Right cardiac atrium (tissue), 5 donors: ENCODE measurements around the gene TFAP2D. TPM values are rescaled to one million over a fixed set of nuclear protein-coding genes. Genes with fewer than 3 reads are reported as not detected.

Source experiments
- ATAC-seq, 2 donors: fragments of 200-7000 bp; cut with Tn5 transposase; one replicate each; pipeline versions ENCODE4 v1.8.0 to v1.9.1; 2020; ENCODE audit warnings: moderate library complexity in 2 of 2, mild to moderate bottlenecking in 1 of 2
- DNase-seq, 3 donors: peaks; one replicate each; pipeline ENCODE4 v3.0.0-alpha.2; 2020
- H3K27ac ChIP-seq: one replicate; pipeline ENCODE4 v1.5.1; 2013; ENCODE audit warnings: mild to moderate bottlenecking, low read length, control low read depth, moderate library complexity
- H3K27me3 ChIP-seq: one replicate; pipeline ENCODE4 v1.6.1; 2013; ENCODE audit not compliant: control insufficient read depth, insufficient read depth
- H3K4me1 ChIP-seq: one replicate; pipeline ENCODE4 v1.6.1; 2013; ENCODE audit warnings: low read length; ENCODE audit not compliant: control insufficient read depth, insufficient read depth
- H3K4me3 ChIP-seq: one replicate; pipeline ENCODE4 v1.5.1; 2013; ENCODE audit warnings: low read length, control low read depth
- H3K9me3 ChIP-seq: one replicate; pipeline ENCODE4 v1.6.1; 2013; ENCODE audit warnings: low read length; ENCODE audit not compliant: control insufficient read depth
- WGBS: extraction: QIAGEN DNeasy Blood & Tissue Kit; methylation state at CpG from one replicate; pipeline ENCODE4 v1.1.7; 2013; 5-methylcytosine and 5-hydroxymethylcytosine counted together
- intact Hi-C, 4 donors: fragments of 100-400 bp; cut with DNase I; formaldehyde crosslinking; loops; one replicate each; pipeline versions ENCODE4 v1.11.0 to v1.14.0; 2022 to 2023
- polyA plus RNA-seq: library from polyadenylated mRNA; stranded (reverse); fragments of 200-250 nt; gene quantifications from one replicate; pipeline ENCODE4 v1.2.3, GENCODE V29; 2013
- total RNA-seq, 4 donors: library from RNA; stranded (reverse); fragmentation: NEBNext Ultra II Directional; extraction: Animal tissue kit (Norgen Biotek cat#: 25700); gene quantifications; one replicate each; pipeline ENCODE4 v1.2.1, GENCODE V29; 2021
- donor health status: healthy with polysubstance abuse.
- donor health status: DM: no; HTN: yes; CAD: no.
- donor health status: DM: no; HTN: no; CAD: no.
- donor health status: DM: no; HTN: yes; CAD: no; lungs with severe emphysema.
- donor health status: DM: yes; HTN: yes; CAD: no.

TFAP2D gene
- total and polyA plus RNA-seq, 5 donors: not detected

DNA sequence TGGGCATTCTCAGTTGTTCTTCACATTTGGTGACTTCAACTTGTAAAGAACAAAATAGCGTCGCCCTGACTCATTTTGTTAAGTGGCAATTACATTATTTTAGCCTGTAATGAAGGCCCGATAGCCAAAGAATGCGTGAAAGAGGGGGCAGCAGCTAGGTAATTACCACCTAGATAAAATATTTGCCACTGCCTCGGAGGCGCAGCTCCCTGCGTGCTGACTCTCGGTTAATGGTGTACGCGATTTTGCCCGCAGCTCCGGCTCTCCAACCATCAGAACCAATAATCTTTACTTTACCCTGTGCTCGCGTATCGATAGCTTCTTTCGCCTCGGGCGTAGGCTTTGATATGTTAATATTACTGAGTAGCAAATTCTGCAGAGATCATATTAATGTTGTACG lies 8.7 kb downstream of the TFAP2D start:
- DNase-seq (no peak), ATAC-seq (no peak)
- Histone ChIP-seq H3K4me3 (no peak overlapping the region), H3K4me1 (no peaks in the 10 kb centered on the region), H3K27ac (no peak overlapping the region), H3K27me3 (peaks cover 5% of the 10 kb centered on the region), H3K9me3 (no peaks in the 10 kb centered on the region)
- 2% methylated on average over 19 of the region's 19 CpGs for WGBS
- intact Hi-C loops: no loop called here

DNA sequence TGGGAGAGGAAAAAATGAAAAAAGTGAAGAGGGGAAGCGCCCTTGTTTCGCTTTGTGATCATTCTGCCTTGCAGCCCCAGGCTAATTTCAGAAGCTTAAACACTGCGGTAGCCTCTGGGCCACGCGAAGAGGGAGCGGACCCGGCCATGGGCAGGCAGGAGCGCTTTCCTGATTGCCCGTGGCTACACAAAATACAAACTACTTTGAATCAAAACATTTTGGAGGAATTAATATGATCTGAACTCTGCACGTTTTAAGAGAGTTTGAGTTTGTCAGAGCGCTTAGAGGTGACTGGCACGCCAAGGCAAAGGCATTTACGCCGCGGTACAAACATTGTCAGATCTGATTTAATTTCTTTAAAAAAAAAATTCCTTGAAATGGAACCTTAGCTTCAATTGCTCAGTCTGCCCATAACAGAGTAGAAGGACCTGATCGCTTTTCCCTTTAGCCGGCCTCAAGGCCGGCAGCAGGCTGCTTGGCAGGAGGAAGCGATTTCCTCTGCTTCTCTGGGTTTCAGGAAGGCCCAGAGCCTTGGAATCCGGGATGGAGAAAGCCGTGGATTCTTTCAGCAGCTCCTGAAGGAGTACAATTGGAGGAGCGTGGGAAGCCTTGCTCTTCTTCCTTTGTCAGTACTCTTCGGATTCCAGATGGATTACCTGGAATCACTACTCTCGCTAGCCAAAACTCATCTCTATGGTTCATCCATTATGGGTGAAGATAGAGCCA lies 9.7 kb downstream of the TFAP2D start:
- no peak overlapping the region for H3K4me3 ChIP-seq
- H3K4me1 ChIP-seq: no peaks in the 10 kb centered on the region
- intact Hi-C loops: no loop called here
- no peak overlapping the region for H3K27ac ChIP-seq
- H3K9me3 ChIP-seq: no peaks in the 10 kb centered on the region
- WGBS: 4% methylated on average over 24 of the region's 24 CpGs
- no peak for DNase-seq
- H3K27me3 ChIP-seq: peaks cover 5% of the 10 kb centered on the region
- ATAC-seq: no peak

DNA sequence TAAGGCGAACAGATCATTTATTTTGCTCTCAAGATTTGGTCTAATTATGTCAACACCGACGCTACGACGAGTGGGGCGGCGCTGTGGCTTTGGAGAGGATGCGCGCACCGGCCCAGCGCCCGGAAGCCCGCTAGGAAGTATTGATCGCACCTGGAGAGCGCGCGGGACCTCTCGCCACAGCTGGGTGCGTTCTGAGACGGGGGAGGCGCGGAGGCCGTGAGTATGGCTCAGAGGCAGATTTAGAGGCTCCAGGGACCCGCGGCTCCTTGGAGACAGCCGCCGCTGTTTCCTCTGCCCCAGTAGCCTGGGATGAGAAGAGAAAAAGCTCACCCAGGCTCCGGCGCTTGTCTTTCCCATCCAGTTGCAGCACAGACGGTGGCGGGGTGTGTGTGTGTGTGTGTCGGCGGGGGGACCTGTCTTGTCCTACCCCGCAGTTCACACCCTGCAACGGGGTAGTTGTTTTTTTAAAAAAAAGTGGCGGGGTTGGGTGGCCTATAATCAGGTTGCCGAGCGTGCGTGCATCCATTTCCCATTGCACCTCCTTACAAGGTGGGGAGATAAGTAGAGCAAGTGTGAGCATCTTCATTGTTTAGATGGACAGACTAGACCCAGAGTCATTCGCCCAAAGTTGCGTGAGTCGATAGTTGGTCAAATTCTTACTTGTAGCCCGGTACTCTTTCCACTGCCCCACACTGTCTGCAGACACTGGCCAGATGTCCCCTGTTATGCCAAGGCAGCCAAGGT lies 11.2 kb downstream of the TFAP2D start:
- no peaks in the 10 kb centered on the region for H3K4me1 ChIP-seq
- H3K4me3 ChIP-seq: no peak overlapping the region
- intact Hi-C loops: no loop called here
- H3K9me3 ChIP-seq: no peaks in the 10 kb centered on the region
- ATAC-seq (no peak), DNase-seq (no peak)
- peaks cover 5% of the 10 kb centered on the region for H3K27me3 ChIP-seq
- no peak overlapping the region for H3K27ac ChIP-seq
- 3% methylated on average over 43 of the region's 43 CpGs for WGBS

DNA sequence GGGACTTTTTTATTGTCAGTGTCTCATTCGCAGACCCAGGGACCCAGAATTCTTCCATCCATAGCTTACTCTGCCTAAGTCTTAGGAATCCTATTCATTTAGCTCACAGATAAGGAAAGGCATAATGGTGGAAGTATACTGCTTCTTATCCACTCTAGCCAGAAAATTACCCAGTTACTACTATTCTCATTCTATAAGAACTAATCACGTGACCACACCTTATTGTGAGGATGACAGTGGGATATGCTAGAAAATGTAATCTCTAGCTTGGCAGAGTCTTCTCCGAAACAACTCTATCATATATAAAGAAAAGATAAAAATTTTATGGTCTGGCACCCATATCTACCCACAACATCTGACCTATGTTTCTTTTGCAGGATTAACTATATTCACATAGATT lies 21.2 kb downstream of the TFAP2D start:
- DNase-seq (no peak), ATAC-seq (no peak)
- WGBS: 72% methylated on average over 3 of the region's 3 CpGs
- intact Hi-C loops: no loop called here
- H3K9me3 ChIP-seq: no peaks in the 10 kb centered on the region
- no peak overlapping the region for H3K27ac ChIP-seq
- H3K4me3 ChIP-seq: no peak overlapping the region
- no peaks in the 10 kb centered on the region for H3K4me1 ChIP-seq
- no peaks in the 10 kb centered on the region for H3K27me3 ChIP-seq

DNA sequence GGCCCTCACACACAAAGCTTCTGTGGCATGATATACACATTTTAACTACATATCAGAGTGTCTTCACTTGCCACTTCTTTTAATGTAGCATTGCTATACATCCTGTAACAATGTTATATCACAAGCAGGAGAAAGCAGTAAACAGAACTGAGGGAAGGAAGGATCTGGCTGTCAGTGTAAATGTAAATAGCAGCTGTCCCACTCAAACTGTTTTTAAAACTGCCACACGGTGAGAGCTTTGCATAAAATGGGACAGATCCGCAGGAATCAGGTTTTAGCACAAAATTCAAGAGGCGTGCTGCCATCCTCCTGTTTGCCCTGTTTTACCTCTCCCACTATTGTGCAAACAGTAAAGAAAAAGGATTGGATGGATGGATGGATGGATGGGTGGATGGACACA lies 28.8 kb downstream of the TFAP2D start:
- H3K9me3 ChIP-seq: no peaks in the 10 kb centered on the region
- no peaks in the 10 kb centered on the region for H3K27me3 ChIP-seq
- H3K27ac ChIP-seq: no peak overlapping the region
- intact Hi-C loops: no loop called here
- H3K4me3 ChIP-seq: no peak overlapping the region
- 50% methylated on average over 3 of the region's 3 CpGs for WGBS
- ATAC-seq: no peak
- no peaks in the 10 kb centered on the region for H3K4me1 ChIP-seq
- DNase-seq: no peak

DNA sequence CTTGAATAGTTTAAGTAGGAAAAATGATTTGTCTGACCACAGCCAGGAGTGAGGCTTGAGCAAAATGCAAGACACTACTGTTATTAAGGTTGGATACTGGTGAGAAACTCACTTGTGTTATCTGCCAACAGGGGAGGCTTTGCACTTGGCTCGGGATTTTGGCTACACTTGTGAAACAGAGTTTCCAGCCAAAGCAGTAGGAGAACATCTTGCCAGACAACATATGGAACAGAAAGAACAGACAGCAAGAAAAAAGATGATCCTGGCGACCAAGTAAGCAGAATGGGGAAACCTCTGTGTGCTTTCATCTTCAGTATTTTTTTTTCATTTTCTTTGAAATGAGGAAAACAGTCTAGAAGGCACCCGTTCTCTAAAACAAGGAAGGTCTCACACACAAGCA lies 31.6 kb downstream of the TFAP2D start:
- no peak for DNase-seq
- 59% methylated on average over 3 of the region's 3 CpGs for WGBS
- ATAC-seq: no peak
- intact Hi-C loops: no loop called here
- Histone ChIP-seq H3K27ac (no peak overlapping the region), H3K4me1 (no peaks in the 10 kb centered on the region), H3K9me3 (no peaks in the 10 kb centered on the region), H3K27me3 (no peaks in the 10 kb centered on the region), H3K4me3 (no peak overlapping the region)

DNA sequence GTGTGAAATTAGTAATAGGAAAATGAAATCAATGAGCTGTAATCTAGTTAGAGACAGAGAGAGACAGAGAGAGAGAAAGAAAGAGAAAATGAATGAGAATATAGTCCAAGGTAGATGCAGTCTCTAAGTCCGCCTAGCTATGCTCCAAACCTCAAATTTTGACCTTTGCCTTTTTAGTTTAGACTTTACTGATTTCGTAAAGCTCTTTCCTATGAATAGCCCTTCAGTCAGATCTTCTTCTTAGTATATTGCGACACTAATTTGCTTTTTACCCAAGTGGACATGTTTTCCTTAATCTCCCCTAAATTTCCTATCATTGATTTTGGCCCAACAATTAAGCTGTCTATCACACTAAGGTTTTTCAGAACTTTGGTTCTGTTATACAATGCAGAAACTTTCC lies 49.5 kb downstream of the TFAP2D start:
- ATAC-seq (no peak), DNase-seq (no peak)
- no peaks in the 10 kb centered on the region for H3K9me3 ChIP-seq
- H3K4me3 ChIP-seq: no peak overlapping the region
- no peak overlapping the region for H3K27ac ChIP-seq
- WGBS: 71% methylated on average over 3 of the region's 3 CpGs
- no peaks in the 10 kb centered on the region for H3K4me1 ChIP-seq
- intact Hi-C loops: no loop called here
- H3K27me3 ChIP-seq: no peaks in the 10 kb centered on the region

DNA sequence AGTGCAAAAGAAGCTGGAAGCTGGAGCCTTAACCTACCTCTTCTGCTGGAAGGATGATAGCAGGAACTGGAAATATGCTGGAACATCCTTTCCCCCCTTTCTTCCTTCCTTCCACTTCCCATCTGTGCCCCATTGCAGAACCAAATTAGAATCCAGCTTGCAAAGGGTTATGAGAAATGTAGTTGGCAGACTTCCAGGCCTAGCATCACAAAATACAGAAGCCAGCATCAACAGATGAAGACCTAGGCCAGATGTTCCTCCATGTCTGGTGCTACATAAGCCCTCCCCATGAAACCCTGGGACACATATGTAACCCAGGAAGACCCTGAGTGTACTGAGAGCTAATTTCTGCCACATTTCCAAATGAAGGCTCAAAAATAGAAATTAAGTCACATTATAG lies 65.4 kb downstream of the TFAP2D start:
- no peak overlapping the region for H3K4me3 ChIP-seq
- ATAC-seq (no peak), DNase-seq (no peak)
- H3K9me3 ChIP-seq: no peaks in the 10 kb centered on the region
- intact Hi-C loops: no loop called here
- no peak overlapping the region for H3K27ac ChIP-seq
- no peaks in the 10 kb centered on the region for H3K27me3 ChIP-seq
- no peaks in the 10 kb centered on the region for H3K4me1 ChIP-seq

DNA sequence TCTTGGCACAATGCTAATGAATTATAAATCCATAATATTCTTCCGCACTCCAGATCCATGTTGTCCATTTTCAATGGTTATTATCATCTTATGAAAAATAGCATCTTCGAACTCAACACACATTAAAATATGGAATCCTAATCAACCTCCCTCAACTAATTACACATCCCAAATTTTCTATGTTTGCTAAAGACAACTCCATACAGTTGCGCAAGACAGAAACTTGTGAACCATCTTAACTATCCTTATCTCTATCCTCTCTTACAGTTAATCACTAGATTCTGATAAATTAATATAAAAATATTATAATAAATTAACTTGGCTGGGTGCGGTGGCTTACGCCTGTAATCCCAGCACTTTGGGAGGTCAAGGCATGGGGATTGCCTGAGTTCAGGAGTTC lies 67.1 kb downstream of the TFAP2D start:
- Histone ChIP-seq H3K27me3 (no peaks in the 10 kb centered on the region), H3K27ac (no peak overlapping the region), H3K4me3 (no peak overlapping the region), H3K4me1 (no peaks in the 10 kb centered on the region), H3K9me3 (no peaks in the 10 kb centered on the region)
- 94% methylated on average over 5 of the region's 5 CpGs for WGBS
- no peak for ATAC-seq
- intact Hi-C loops: no loop called here
- DNase-seq: no peak

DNA sequence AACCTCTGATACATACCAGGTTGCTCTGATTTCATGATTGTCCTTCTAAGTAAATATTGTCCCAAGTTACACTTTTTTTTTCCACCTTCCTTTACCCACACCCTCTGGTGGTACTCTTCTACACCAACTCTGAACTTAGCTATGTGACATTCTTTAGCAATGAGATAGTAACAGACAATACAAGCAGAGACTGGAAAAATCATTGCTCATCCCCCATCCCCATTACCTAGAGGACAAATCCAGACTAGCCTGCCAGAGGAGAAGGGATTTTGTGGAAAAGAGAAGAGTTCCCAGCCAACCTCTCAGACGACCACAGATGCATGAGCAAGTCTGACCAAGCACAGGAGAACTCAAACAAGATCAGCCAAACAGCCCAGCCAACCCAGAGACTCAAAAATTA lies 72.6 kb downstream of the TFAP2D start:
- no peaks in the 10 kb centered on the region for H3K9me3 ChIP-seq
- intact Hi-C loops: no loop called here
- WGBS: 27% methylated on average over 1 of the region's 1 CpG
- no peak overlapping the region for H3K4me3 ChIP-seq
- no peaks in the 10 kb centered on the region for H3K4me1 ChIP-seq
- H3K27ac ChIP-seq: no peak overlapping the region
- no peak for ATAC-seq
- H3K27me3 ChIP-seq: no peaks in the 10 kb centered on the region
- no peak for DNase-seq

DNA sequence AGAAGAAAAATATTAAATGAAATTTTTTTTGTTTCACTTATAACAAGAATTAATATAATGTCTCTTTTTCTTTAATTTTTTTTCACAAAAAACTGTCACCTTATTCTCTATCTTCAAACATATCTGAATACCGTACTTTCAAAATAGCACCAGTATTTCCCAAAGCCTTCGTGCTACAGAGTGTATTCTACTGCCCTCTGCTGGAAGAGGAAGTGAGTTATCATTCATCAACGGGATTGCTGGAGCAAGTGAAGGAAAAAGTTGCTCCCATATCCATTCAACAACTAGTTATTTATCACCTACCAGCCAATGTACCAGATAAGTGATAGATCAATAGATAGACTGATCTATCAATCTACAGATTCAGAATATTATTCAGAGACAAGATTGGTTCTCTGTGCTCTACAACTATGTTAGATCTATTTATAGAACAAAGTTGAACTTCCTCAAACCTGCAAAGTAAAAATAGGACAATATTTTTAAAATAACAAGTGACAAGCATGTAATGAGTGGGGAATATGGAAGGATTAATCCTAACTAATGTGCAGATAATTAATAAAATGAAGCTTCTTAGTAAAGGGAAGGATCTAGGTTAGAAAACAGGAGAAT lies 78.7 kb downstream of the TFAP2D start:
- no peak overlapping the region for H3K4me3 ChIP-seq
- under 1% methylated on average over 3 of the region's 3 CpGs for WGBS
- no peaks in the 10 kb centered on the region for H3K4me1 ChIP-seq
- ATAC-seq (no peak), DNase-seq (no peak)
- H3K27ac ChIP-seq: no peak overlapping the region
- H3K9me3 ChIP-seq: no peaks in the 10 kb centered on the region
- intact Hi-C loops: no loop called here
- no peaks in the 10 kb centered on the region for H3K27me3 ChIP-seq
